H9 (cell line): ENCODE data around the gene MRPS14. TPM values are rescaled to one million over a fixed set of nuclear protein-coding genes. Genes with fewer than 3 reads are reported as not detected.

Experiments
- DNase-seq: peaks from one replicate; pipeline ENCODE4 v3.0.0-alpha.2; 2017
- H2AFZ ChIP-seq: one replicate; pipeline ENCODE4 v1.6.1; 2013; ENCODE audit warnings: mild to moderate bottlenecking, low read length, control low read depth, moderate library complexity
- H2AK5ac ChIP-seq: 2 replicates; pipeline ENCODE4 v1.6.1; 2013; ENCODE audit warnings: low read length, control low read depth, mixed read lengths; ENCODE audit not compliant: insufficient read length
- H2BK120ac ChIP-seq: one replicate; pipeline ENCODE4 v1.6.1; 2013; ENCODE audit warnings: low read depth, mild to moderate bottlenecking, low read length, control low read depth, inconsistent platforms; ENCODE audit not compliant: poor library complexity, severe bottlenecking
- H2BK12ac ChIP-seq: 2 replicates; pipeline ENCODE4 v1.6.1; 2013; ENCODE audit warnings: low read length, control low read depth, mixed read lengths, low read depth; ENCODE audit not compliant: insufficient read length
- H2BK15ac ChIP-seq: 2 replicates; pipeline ENCODE4 v1.6.1; 2013; ENCODE audit warnings: low read depth, low read length, control low read depth
- H2BK20ac ChIP-seq: one replicate; pipeline ENCODE4 v1.6.1; 2013; ENCODE audit warnings: low read depth, mild to moderate bottlenecking, low read length, control low read depth, inconsistent platforms; ENCODE audit not compliant: poor library complexity, severe bottlenecking
- H2BK5ac ChIP-seq: 2 replicates; pipeline ENCODE4 v1.6.1; 2013; ENCODE audit warnings: low read length, control low read depth, mixed read lengths; ENCODE audit not compliant: insufficient read length
- H3K14ac ChIP-seq: 2 replicates; pipeline ENCODE4 v1.6.1; 2013; ENCODE audit warnings: low read length, control low read depth; ENCODE audit not compliant: insufficient read depth
- H3K18ac ChIP-seq: 2 replicates; pipeline ENCODE4 v1.6.1; 2013; ENCODE audit warnings: low read depth, mild to moderate bottlenecking, mixed read lengths, low read length, control low read depth; ENCODE audit not compliant: insufficient read length
- H3K23ac ChIP-seq: 2 replicates; pipeline ENCODE4 v1.6.1; 2013; ENCODE audit warnings: low read length, control low read depth, mixed read lengths, low read depth; ENCODE audit not compliant: insufficient read length
- H3K23me2 ChIP-seq: 2 replicates; pipeline ENCODE4 v1.6.1; 2013; ENCODE audit warnings: low read depth, mild to moderate bottlenecking, mixed read lengths, low read length, control low read depth; ENCODE audit not compliant: insufficient read length, poor library complexity, severe bottlenecking
- H3K27ac ChIP-seq: 2 replicates; pipeline ENCODE4 v1.5.1; 2013; ENCODE audit warnings: low read length, control low read depth, mixed read lengths, low read depth; ENCODE audit not compliant: insufficient read length
- H3K27me3 ChIP-seq: 2 replicates; pipeline ENCODE4 v1.6.1; 2013; ENCODE audit warnings: low read length, control low read depth, inconsistent platforms; ENCODE audit not compliant: insufficient read depth
- H3K4ac ChIP-seq: 2 replicates; pipeline ENCODE4 v1.6.1; 2013; ENCODE audit warnings: low read depth, mild to moderate bottlenecking, control low read depth, inconsistent platforms, low read length, moderate library complexity
- H3K4me1 ChIP-seq: 2 replicates; pipeline ENCODE4 v1.6.1; 2013; ENCODE audit warnings: low read length, control low read depth, inconsistent platforms; ENCODE audit not compliant: insufficient read depth
- H3K4me2 ChIP-seq: 2 replicates; pipeline ENCODE4 v1.6.1; 2013; ENCODE audit warnings: low read length, control low read depth, mixed read lengths; ENCODE audit not compliant: insufficient read length, insufficient read depth
- H3K56ac ChIP-seq: 2 replicates; pipeline ENCODE4 v1.6.1; 2013; ENCODE audit warnings: low read depth, mild to moderate bottlenecking, mixed read lengths, low read length, control low read depth; ENCODE audit not compliant: insufficient read length
- H3K79me1 ChIP-seq: 2 replicates; pipeline ENCODE4 v1.6.1; 2013; ENCODE audit warnings: low read depth, mild to moderate bottlenecking, moderate library complexity, low read length, control low read depth, inconsistent platforms; ENCODE audit not compliant: insufficient read depth, poor library complexity, severe bottlenecking
- H3K79me2 ChIP-seq: 2 replicates; pipeline ENCODE4 v1.6.1; 2013; ENCODE audit warnings: low read length, control low read depth, inconsistent platforms; ENCODE audit not compliant: insufficient read depth
- H3K9ac ChIP-seq: 2 replicates; pipeline ENCODE4 v1.6.1; 2013; ENCODE audit warnings: low read length, control low read depth, mixed read lengths; ENCODE audit not compliant: insufficient read length; ENCODE audit errors: extremely low read depth
- H3K9me3 ChIP-seq: one replicate; pipeline ENCODE4 v1.6.1; 2013; ENCODE audit warnings: low read depth, low read length, inconsistent platforms; ENCODE audit not compliant: control insufficient read depth
- H3T11ph ChIP-seq: one replicate; pipeline ENCODE4 v1.6.1; 2013; ENCODE audit warnings: mild to moderate bottlenecking, low read length, control low read depth, inconsistent platforms
- H4K20me1 ChIP-seq: one replicate; pipeline ENCODE4 v1.6.1; 2013; ENCODE audit not compliant: control insufficient read depth, insufficient read length, insufficient read depth
- H4K5ac ChIP-seq: 2 replicates; pipeline ENCODE4 v1.6.1; 2013; ENCODE audit warnings: low read depth, mild to moderate bottlenecking, mixed read lengths, low read length, control low read depth; ENCODE audit not compliant: insufficient read length
- H4K8ac ChIP-seq: replicated peaks from 2 replicates; pipeline ENCODE4 v1.6.1; 2013; ENCODE audit warnings: low read length, control low read depth, mixed read lengths, low read depth; ENCODE audit not compliant: insufficient read length
- H4K91ac ChIP-seq: 2 replicates; pipeline ENCODE4 v1.6.1; 2013; ENCODE audit warnings: low read depth, mild to moderate bottlenecking, moderate library complexity, mixed read lengths, low read length, control low read depth; ENCODE audit not compliant: insufficient read length
- H3K27ac Mint-ChIP-seq, 3 experiments: 2 replicates in 2 of 3; 3 replicates in 1 of 3; pipeline ENCODE4 v1.8.0; 2020 to 2021; ENCODE audit warnings: mixed read lengths in 3 of 3, mild to moderate bottlenecking in 1 of 3, moderate library complexity in 1 of 3
- H3K27me3 Mint-ChIP-seq: 2 replicates; pipeline ENCODE4 v1.8.0; 2021; ENCODE audit warnings: low read depth, mild to moderate bottlenecking, moderate library complexity, mixed read lengths
- H3K36me3 Mint-ChIP-seq, 3 experiments: 2 replicates in 2 of 3; 3 replicates in 1 of 3; pipeline ENCODE4 v1.8.0; 2020 to 2021; ENCODE audit warnings: low read depth in 3 of 3, mixed read lengths in 3 of 3; ENCODE audit not compliant: insufficient read depth in 1 of 3
- H3K4me1 Mint-ChIP-seq, 2 experiments: 2 replicates each; pipeline ENCODE4 v1.8.0; 2020; ENCODE audit warnings: mixed read lengths in 2 of 2
- H3K4me3 Mint-ChIP-seq, 2 experiments: 2 replicates in 1 of 2; 3 replicates in 1 of 2; pipeline ENCODE4 v1.8.0; 2020 to 2021; ENCODE audit warnings: mild to moderate bottlenecking in 2 of 2, mixed read lengths in 2 of 2, moderate library complexity in 1 of 2
- H3K9me3 Mint-ChIP-seq, 2 experiments: 2 replicates in 1 of 2; 3 replicates in 1 of 2; pipeline ENCODE4 v1.8.0; 2020; ENCODE audit warnings: mild to moderate bottlenecking in 2 of 2, mixed read lengths in 2 of 2, moderate library complexity in 1 of 2
- WGBS: extraction: QIAGEN DNeasy Blood & Tissue Kit; methylation state at CpG from one replicate; pipeline ENCODE4 v1.1.7; 2013; ENCODE audit warnings: missing lambda C conversion rate, low lambda C conversion rate, mixed read lengths; ENCODE audit not compliant: insufficient read length; ENCODE audit errors: extremely low coverage; 5-methylcytosine and 5-hydroxymethylcytosine counted together
- total RNA-seq: library from RNA; stranded (reverse); gene quantifications from 2 replicates; pipeline ENCODE4 v1.2.1, GENCODE V29; 2021
- TF ChIP-seq, protein P1 (sequence below): fragments of 200-600 bp; sonication (generic); conservative IDR thresholded peaks from 3 replicates; pipeline ENCODE4 v1.8.0; 2021; ENCODE audit warnings: antibody characterized with exemption, mild to moderate bottlenecking

MRPS14 gene
- total RNA-seq, 1 experiment from 2014 or later, result 30.6 TPM

- Histone ChIP-seq H3K4me2 (no peak overlapping the region), H3K18ac (no peak overlapping the region), H4K91ac (no peak overlapping the region), H2BK120ac (no peak overlapping the region), H3K9me3 (no peaks in the 10 kb centered on the region), H3K23ac (no peak overlapping the region), H3K4me1 (no peaks in the 10 kb centered on the region), H4K5ac (no peak overlapping the region), H3K79me2 (peaks cover 17% of the 10 kb centered on the region; the same call in 1 of the 2 replicates), H3K27ac (no peak overlapping the region), H2AK5ac (no peak overlapping the region), H3K79me1 (no peaks in the 10 kb centered on the region), H2BK20ac (no peak overlapping the region), H3K9ac (no peak overlapping the region), H3T11ph (no peak overlapping the region), H2BK15ac (no peak overlapping the region), H3K56ac (no peak overlapping the region), H4K20me1 (no peaks in the 10 kb centered on the region), H2AFZ (no peak overlapping the region), H3K4ac (no peak overlapping the region), H2BK12ac (no peak overlapping the region), H3K27me3 (no peaks in the 10 kb centered on the region), H3K14ac (no peak overlapping the region), H2BK5ac (no peak overlapping the region), H4K8ac (no peak overlapping the region), H3K23me2 (peaks cover 5% of the 10 kb centered on the region)
- H3K4me3 Mint-ChIP-seq, result no peak overlapping the region
- H3K27me3 Mint-ChIP-seq, result no peaks in the 10 kb centered on the region
- H3K9me3 Mint-ChIP-seq, result no peaks in the 10 kb centered on the region
- H3K4me1 Mint-ChIP-seq, result peaks cover 19 to 22% of the 10 kb centered on the region in 2 experiments
- DNase-seq, result no peak
- no CpG with 5 or more reads among the region's 3 CpGs for WGBS
- TF ChIP-seq, protein P1, sequence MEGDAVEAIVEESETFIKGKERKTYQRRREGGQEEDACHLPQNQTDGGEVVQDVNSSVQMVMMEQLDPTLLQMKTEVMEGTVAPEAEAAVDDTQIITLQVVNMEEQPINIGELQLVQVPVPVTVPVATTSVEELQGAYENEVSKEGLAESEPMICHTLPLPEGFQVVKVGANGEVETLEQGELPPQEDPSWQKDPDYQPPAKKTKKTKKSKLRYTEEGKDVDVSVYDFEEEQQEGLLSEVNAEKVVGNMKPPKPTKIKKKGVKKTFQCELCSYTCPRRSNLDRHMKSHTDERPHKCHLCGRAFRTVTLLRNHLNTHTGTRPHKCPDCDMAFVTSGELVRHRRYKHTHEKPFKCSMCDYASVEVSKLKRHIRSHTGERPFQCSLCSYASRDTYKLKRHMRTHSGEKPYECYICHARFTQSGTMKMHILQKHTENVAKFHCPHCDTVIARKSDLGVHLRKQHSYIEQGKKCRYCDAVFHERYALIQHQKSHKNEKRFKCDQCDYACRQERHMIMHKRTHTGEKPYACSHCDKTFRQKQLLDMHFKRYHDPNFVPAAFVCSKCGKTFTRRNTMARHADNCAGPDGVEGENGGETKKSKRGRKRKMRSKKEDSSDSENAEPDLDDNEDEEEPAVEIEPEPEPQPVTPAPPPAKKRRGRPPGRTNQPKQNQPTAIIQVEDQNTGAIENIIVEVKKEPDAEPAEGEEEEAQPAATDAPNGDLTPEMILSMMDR, result no peak
- H3K27ac Mint-ChIP-seq, result peak overlapping the region in 2 of 3 experiments; percentile 3 to 18; a peak in 2 of 7 replicates
- H3K36me3 Mint-ChIP-seq, result peaks cover 0 to 22% (median 8%) of the 10 kb centered on the region in 3 experiments; a peak in 5 of 7 replicates
Measured at GRCh38 chr1:174997041-174997440, 26.2 kb downstream of the MRPS14 start.
